Measurements from ENCODE around the gene HS6ST1.

The HS6ST1 gene

GRCh38 chr2:128228894-128229293 lies 89.8 kb downstream of the HS6ST1 start (continued):
- no peak for TF ChIP-seq ZFP30 (CRISPR knock-in tag; IDR thresholded peaks at IDR 0.05)
- TF ChIP-seq ESRRG (CRISPR knock-in tag; IDR thresholded peaks at IDR 0.05), result no peak
- TF ChIP-seq ZC3H10 (CRISPR knock-in tag; IDR thresholded peaks at IDR 0.05), result no peak
- no peak for TF ChIP-seq CSDC2 (CRISPR knock-in tag; IDR thresholded peaks at IDR 0.05)

GRCh38 chr2:128227862-128228261 lies 90.8 kb downstream of the HS6ST1 start:
- no peak for ATAC-seq

More at GRCh38 chr2:128227862-128228261, 90.8 kb downstream of the HS6ST1 start:
- no peak for TF ChIP-seq CSDC2 (CRISPR knock-in tag; IDR thresholded peaks at IDR 0.05)
- no peak for TF ChIP-seq CSRNP3 (CRISPR knock-in tag; IDR thresholded peaks at IDR 0.05)
- TF ChIP-seq OSR1 (CRISPR knock-in tag; IDR thresholded peaks at IDR 0.05), result no peak
- no peak for TF ChIP-seq PPARA (CRISPR knock-in tag; IDR thresholded peaks at IDR 0.05; ENCODE audit: borderline replicate concordance)
- TF ChIP-seq TCF4 (CRISPR knock-in tag; IDR thresholded peaks at IDR 0.05; ENCODE audit: borderline replicate concordance), result no peak
- no peak for TF ChIP-seq ZC3H10 (CRISPR knock-in tag; IDR thresholded peaks at IDR 0.05)
- TF ChIP-seq ARNTL (CRISPR knock-in tag; IDR thresholded peaks at IDR 0.05; ENCODE audit: borderline replicate concordance, low read depth), result no peak
- TF ChIP-seq ZNF70 (CRISPR knock-in tag; IDR thresholded peaks at IDR 0.05), result no peak
- no peak for TF ChIP-seq ISL1 (CRISPR knock-in tag; IDR thresholded peaks at IDR 0.05)
- no peak for TF ChIP-seq ZNF565 (CRISPR knock-in tag; conservative IDR thresholded peaks at IDR 0.05; ENCODE audit: low read depth)
- TF ChIP-seq SNAI2 (CRISPR knock-in tag; IDR thresholded peaks at IDR 0.05), result no peak
- no peak for TF ChIP-seq TSHZ2 (CRISPR knock-in tag; IDR thresholded peaks at IDR 0.05)
- no peak for TF ChIP-seq ZNF8 (CRISPR knock-in tag; IDR thresholded peaks at IDR 0.05)
- no peak for TF ChIP-seq ZFP3 (CRISPR knock-in tag; IDR thresholded peaks at IDR 0.05)
- TF ChIP-seq RARB (CRISPR knock-in tag; IDR thresholded peaks at IDR 0.05), result no peak
- no peak for TF ChIP-seq PATZ1 (CRISPR knock-in tag; IDR thresholded peaks at IDR 0.05; ENCODE audit: borderline replicate concordance)
- no peak for TF ChIP-seq ZFP30 (CRISPR knock-in tag; IDR thresholded peaks at IDR 0.05)
- no peak for TF ChIP-seq CREB5 (CRISPR knock-in tag; IDR thresholded peaks at IDR 0.05; ENCODE audit: low read depth)
- no peak for TF ChIP-seq TOX (CRISPR knock-in tag; IDR thresholded peaks at IDR 0.05; ENCODE audit: borderline replicate concordance)
- no peak for TF ChIP-seq POU6F1 (CRISPR knock-in tag; IDR thresholded peaks at IDR 0.05; ENCODE audit: borderline replicate concordance, low read depth)
